Measurements from ENCODE around the gene LDHD.

- TF ChIP-seq CTCF (conservative IDR thresholded peaks at IDR 0.05; ENCODE audit: low read length) (no peak), EZH2phosphoT487 (IDR thresholded peaks at IDR 0.05; ENCODE audit: borderline replicate concordance) (no peak)
Observed at GRCh38 chr16:75075688-75076268, 40.8 kb downstream of the LDHD start.

All from Loucy (cell line).